Upper lobe of left lung (tissue), 4 donors: ENCODE measurements around the gene SLC6A3.

ENCODE experiments used
- CTCF ChIP-seq, 6 experiments: fragments of 450-650 bp in 4 of 6; fragments of 200-600 bp in 2 of 6; sonication (generic) in 2 of 6; IDR thresholded peaks; one replicate each; pipeline ENCODE4 v1.5.1; 2016 to 2019; ENCODE audit warnings: antibody characterized with exemption in 6 of 6
- POLR2A ChIP-seq, 4 donors: fragments of 450-650 bp; IDR thresholded peaks; one replicate each; pipeline ENCODE4 v1.5.1; 2016 to 2017; ENCODE audit warnings: antibody characterized with exemption in 4 of 4, mild to moderate bottlenecking in 2 of 4

- TF ChIP-seq CTCF (IDR thresholded peaks at IDR 0.05) (no peak), POLR2A (IDR thresholded peaks at IDR 0.05) (no peak)
These were observed 70.6 kb downstream of the SLC6A3 start for GRCh38 chr5:1374679-1375055.
